HepG2 (cell line): Measurements from ENCODE around the gene COQ3. TPM values are rescaled to one million over a fixed set of nuclear protein-coding genes. Genes with fewer than 3 reads are reported as not detected.

Experiments
- ATF2 ChIP-seq: sonication (generic); formaldehyde crosslinking; IDR thresholded peaks from 2 replicates; pipeline ENCODE4 v1.4.0; 2020; ENCODE audit warnings: missing genetic modification reagents
- CREB3 ChIP-seq: sonication (generic); formaldehyde crosslinking; IDR thresholded peaks from 2 replicates; pipeline ENCODE4 v1.5.0; 2020; ENCODE audit warnings: missing genetic modification reagents
- EZH2 ChIP-seq: conservative IDR thresholded peaks from 2 replicates; pipeline ENCODE4 v1.6.1; 2012; ENCODE audit warnings: mild to moderate bottlenecking, low read depth, low read length, moderate library complexity
- MIXL1 ChIP-seq: IDR thresholded peaks from 2 replicates; pipeline ENCODE4 v1.6.1; 2016
- NFATC3 ChIP-seq: sonication (generic); formaldehyde crosslinking; IDR thresholded peaks from 2 replicates; pipeline ENCODE4 v1.5.1; 2020; ENCODE audit warnings: mild to moderate bottlenecking, missing genetic modification reagents
- NR2F6 ChIP-seq, 2 experiments: IDR thresholded peaks; 2 replicates each; pipeline ENCODE4 v1.6.1; 2016; ENCODE audit warnings: antibody characterized with exemption in 1 of 2, mild to moderate bottlenecking in 1 of 2
- RCOR2 ChIP-seq: IDR thresholded peaks from 2 replicates; pipeline ENCODE4 v1.6.1; 2016; ENCODE audit warnings: missing biosample characterization, missing genetic modification reagents
- ZNF326 ChIP-seq: sonication (generic); formaldehyde crosslinking; IDR thresholded peaks from 2 replicates; pipeline ENCODE4 v1.4.0; 2020; ENCODE audit warnings: missing genetic modification reagents, borderline replicate concordance
- ZNF382 ChIP-seq: sonication (generic); formaldehyde crosslinking; IDR thresholded peaks from 2 replicates; pipeline ENCODE4 v1.5.0; 2020; ENCODE audit warnings: missing genetic modification reagents, mild to moderate bottlenecking, borderline replicate concordance
- ZNF451 ChIP-seq: sonication (generic); formaldehyde crosslinking; IDR thresholded peaks from 2 replicates; pipeline ENCODE4 v1.5.0; 2020; ENCODE audit warnings: mild to moderate bottlenecking, missing genetic modification reagents
- ZNF646 ChIP-seq: sonication (generic); formaldehyde crosslinking; IDR thresholded peaks from 2 replicates; pipeline ENCODE4 v1.9.0; 2021; ENCODE audit warnings: mild to moderate bottlenecking, missing genetic modification reagents
- polyA plus RNA-seq, 8 experiments: library from polyadenylated mRNA; depleted of rRNA in 3 of 8; stranded (reverse) in 7 of 8; unstranded in 1 of 8; fragments of >200 nt; fragmentation: Illumina TruSeq in 4 of 8; extraction: Trizol in 4 of 8; gene quantifications; 2 replicates each; pipeline versions ENCODE4 v1.2.1 to v1.2.3, GENCODE V29; 2011 to 2016; ENCODE audit warnings: low read depth in 4 of 8, missing spikeins in 1 of 8, mixed read lengths in 1 of 8; ENCODE audit not compliant: insufficient read depth in 1 of 8
- total RNA-seq, 5 experiments: library from RNA; depleted of rRNA; stranded (reverse); fragments of >200 nt; fragmentation: Illumina TruSeq; extraction: Trizol; gene quantifications; 2 replicates each; pipeline ENCODE4 v1.2.3, GENCODE V29; 2016; ENCODE audit warnings: low read depth in 1 of 5
- TF ChIP-seq, protein P1 (sequence below): sonication (generic); formaldehyde crosslinking; conservative IDR thresholded peaks from 2 replicates; pipeline ENCODE4 v1.4.0; 2020; ENCODE audit warnings: mild to moderate bottlenecking, missing genetic modification reagents, moderate library complexity
- TF ChIP-seq, protein P2 (sequence below): sonication (generic); formaldehyde crosslinking; IDR thresholded peaks from 2 replicates; pipeline ENCODE4 v1.4.0; 2020; ENCODE audit warnings: missing genetic modification reagents, borderline replicate concordance
- TF ChIP-seq, protein P3 (sequence below): sonication (generic); formaldehyde crosslinking; IDR thresholded peaks from 2 replicates; pipeline ENCODE4 v1.5.1; 2020; ENCODE audit warnings: missing genetic modification reagents, mild to moderate bottlenecking, borderline replicate concordance

COQ3 gene
- total and polyA plus RNA-seq, 2 of the 13 experiments (the other 11 are each of a cell fraction or from before 2014, with no cell fraction given): 5.3 to 20.5 TPM

DNA sequence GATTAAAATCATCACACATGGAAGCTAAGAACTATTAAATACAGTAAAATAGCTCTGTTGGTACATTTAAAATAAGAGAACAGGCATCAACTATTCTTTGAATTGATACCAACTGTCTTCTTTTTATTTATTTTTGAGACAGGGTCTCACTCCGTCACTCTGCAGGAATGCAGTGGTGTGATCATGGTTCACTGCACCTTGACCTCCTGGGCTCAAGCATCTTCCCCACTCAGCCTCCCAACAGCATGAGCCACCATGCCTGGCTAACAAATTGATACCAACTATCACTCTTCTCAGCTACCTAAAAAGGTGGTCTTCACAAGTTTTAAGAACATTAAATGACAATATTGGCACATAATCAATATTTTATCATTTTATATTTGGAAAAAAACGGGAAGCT lies 38.9 kb upstream of the COQ3 start (continued):
- TF ChIP-seq ZNF646 (CRISPR knock-in tag): no peak
- no peak for TF ChIP-seq CREB3 (CRISPR knock-in tag)
- no peak for TF ChIP-seq RCOR2 (CRISPR knock-in tag)
- TF ChIP-seq, protein P1, sequence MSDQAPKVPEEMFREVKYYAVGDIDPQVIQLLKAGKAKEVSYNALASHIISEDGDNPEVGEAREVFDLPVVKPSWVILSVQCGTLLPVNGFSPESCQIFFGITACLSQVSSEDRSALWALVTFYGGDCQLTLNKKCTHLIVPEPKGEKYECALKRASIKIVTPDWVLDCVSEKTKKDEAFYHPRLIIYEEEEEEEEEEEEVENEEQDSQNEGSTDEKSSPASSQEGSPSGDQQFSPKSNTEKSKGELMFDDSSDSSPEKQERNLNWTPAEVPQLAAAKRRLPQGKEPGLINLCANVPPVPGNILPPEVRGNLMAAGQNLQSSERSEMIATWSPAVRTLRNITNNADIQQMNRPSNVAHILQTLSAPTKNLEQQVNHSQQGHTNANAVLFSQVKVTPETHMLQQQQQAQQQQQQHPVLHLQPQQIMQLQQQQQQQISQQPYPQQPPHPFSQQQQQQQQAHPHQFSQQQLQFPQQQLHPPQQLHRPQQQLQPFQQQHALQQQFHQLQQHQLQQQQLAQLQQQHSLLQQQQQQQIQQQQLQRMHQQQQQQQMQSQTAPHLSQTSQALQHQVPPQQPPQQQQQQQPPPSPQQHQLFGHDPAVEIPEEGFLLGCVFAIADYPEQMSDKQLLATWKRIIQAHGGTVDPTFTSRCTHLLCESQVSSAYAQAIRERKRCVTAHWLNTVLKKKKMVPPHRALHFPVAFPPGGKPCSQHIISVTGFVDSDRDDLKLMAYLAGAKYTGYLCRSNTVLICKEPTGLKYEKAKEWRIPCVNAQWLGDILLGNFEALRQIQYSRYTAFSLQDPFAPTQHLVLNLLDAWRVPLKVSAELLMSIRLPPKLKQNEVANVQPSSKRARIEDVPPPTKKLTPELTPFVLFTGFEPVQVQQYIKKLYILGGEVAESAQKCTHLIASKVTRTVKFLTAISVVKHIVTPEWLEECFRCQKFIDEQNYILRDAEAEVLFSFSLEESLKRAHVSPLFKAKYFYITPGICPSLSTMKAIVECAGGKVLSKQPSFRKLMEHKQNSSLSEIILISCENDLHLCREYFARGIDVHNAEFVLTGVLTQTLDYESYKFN (CRISPR knock-in tag): peak; percentile 44; the same call in 1 of the 2 replicates
- TF ChIP-seq, protein P2, sequence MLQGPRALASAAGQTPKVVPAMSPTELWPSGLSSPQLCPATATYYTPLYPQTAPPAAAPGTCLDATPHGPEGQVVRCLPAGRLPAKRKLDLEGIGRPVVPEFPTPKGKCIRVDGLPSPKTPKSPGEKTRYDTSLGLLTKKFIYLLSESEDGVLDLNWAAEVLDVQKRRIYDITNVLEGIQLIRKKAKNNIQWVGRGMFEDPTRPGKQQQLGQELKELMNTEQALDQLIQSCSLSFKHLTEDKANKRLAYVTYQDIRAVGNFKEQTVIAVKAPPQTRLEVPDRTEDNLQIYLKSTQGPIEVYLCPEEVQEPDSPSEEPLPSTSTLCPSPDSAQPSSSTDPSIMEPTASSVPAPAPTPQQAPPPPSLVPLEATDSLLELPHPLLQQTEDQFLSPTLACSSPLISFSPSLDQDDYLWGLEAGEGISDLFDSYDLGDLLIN (CRISPR knock-in tag): no peak
- TF ChIP-seq ATF2: peak; percentile 36; the same call in 1 of the 2 replicates
- TF ChIP-seq NR2F6 (IDR thresholded peaks at IDR 0.05): peak; percentile 34; the same call in 1 of the 2 replicates
- TF ChIP-seq NR2F6 (CRISPR knock-in tag; IDR thresholded peaks at IDR 0.05): peak; percentile 58
- TF ChIP-seq, protein P3, sequence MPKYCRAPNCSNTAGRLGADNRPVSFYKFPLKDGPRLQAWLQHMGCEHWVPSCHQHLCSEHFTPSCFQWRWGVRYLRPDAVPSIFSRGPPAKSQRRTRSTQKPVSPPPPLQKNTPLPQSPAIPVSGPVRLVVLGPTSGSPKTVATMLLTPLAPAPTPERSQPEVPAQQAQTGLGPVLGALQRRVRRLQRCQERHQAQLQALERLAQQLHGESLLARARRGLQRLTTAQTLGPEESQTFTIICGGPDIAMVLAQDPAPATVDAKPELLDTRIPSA (CRISPR knock-in tag): no peak
- no peak for TF ChIP-seq ZNF382 (CRISPR knock-in tag)
- no peak for TF ChIP-seq EZH2
- no peak for TF ChIP-seq ZNF326 (CRISPR knock-in tag)
- TF ChIP-seq MIXL1 (CRISPR knock-in tag): no peak
- TF ChIP-seq ZNF451: no peak
- no peak for TF ChIP-seq NFATC3
